Stimulated activated CD4-positive, alpha-beta T cell treated with anti-CD3 and anti-CD28 coated beads, Interleukin-12 subunit alpha, Interleukin-12 subunit beta, amount 100 ng/mL, for 48 hours (primary cell): ENCODE measurements around the gene PLCB3.

Source experiments
- DNase-seq, 3 donors: peaks; one replicate each; pipeline ENCODE4 v3.0.0-alpha.2; 2020; ENCODE audit warnings: low read depth in 2 of 3, low spot score in 1 of 3

Gene PLCB3

DNA sequence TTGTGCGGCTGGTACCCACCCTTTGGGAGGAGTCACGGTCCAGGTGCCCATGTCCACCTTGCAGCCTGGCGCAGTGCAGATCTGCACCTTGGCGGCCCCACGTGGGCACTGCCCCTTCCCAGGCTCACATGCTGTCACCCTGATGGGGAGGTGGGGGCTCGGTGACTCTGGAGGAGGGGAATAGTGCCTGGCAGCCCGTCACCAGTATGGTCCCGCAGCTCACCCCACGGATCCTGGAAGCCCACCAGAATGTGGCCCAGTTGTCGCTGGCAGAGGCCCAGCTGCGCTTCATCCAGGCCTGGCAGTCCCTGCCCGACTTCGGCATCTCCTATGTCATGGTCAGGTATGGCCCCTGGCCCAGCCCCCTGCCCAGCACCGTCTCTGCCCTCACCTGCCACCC, 30.5 kb upstream of the PLCB3 start:
- no peak for DNase-seq

DNA sequence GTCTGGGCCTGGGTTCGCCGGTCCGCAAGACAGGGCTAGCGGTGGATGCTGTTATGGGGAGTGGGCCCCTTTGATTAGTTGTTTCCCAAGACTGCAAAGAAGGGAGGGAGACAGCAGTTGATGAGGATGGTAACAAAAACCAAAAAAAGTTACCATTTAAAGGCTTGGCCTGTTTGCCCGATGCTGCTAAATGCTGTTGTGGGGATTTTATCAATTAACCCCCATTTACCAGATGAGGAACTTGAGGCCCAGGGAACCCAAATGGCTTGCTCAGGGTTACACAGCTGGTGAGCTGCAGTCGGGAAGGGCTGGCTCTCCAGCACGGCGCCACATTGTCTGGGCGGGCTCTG, 28.7 kb upstream of the PLCB3 start:
- DNase-seq, result no peak

DNA sequence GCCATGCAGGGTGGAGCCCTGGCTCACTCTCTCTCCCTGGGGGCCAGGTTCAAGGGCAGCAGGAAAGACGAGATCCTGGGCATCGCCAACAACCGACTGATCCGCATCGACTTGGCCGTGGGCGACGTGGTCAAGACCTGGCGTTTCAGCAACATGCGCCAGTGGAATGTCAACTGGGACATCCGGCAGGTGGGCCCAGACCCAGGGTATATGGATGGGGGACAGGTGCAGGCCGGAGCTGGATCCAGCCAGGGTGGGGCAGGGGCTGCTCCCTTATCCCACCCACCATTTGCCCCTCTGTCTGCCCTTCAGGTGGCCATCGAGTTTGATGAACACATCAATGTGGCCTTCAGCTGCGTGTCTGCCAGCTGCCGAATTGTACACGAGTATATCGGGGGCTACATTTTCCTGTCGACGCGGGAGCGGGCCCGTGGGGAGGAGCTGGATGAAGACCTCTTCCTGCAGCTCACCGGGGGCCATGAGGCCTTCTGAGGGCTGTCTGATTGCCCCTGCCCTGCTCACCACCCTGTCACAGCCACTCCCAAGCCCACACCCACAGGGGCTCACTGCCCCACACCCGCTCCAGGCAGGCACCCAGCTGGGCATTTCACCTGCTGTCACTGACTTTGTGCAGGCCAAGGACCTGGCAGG, 28.2 kb upstream of the PLCB3 start:
- DNase-seq, result no peak

DNA sequence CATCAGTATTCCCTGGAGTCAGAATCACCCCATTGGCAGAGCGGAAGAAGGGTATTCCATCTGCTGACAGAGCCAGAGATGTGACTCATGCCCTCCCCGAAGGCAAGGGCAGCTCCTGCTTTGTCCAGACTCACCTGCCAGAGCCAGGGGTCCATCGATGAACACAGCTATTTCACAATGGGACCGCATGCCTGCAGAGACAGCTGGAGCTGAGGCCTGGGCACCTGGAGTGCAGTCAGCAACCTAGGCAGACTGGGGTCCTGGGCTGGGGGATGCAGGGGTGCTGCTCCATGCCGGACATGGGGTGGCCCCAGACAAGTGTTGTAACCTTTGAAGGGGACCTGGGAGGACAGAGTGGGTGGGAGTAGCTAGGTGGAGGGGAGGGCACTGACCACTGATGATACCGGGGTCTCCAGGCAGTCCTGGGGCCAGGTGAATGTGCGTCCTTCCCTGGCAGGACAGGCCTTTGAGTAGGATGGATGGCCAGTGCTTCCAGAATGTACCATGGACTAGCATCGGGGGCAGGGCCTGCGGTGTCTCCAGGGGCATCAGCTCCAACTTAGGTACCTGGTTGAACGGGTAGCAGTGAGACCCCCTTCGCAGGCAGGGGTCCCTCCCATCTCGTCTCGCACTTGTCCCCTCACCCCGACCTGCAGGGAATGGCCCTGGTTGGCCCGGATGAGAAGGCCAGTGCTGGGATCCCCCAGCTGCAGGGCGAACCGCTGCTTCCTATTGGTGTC, 27.0 kb upstream of the PLCB3 start:
- DNase-seq, result no peak

GRCh38 chr11:64224891-64225607, 26.3 kb upstream of the PLCB3 start:
- no peak for DNase-seq

- DNase-seq, result peak; percentile 87 to 96 (median 90)
Observed at GRCh38 chr11:64225608-64226506, 25.5 kb upstream of the PLCB3 start, which contains the start of the genes NUDT22 and TRPT1. NUDT22 (plus strand) TSS chr11:64226274; CDS start chr11:64226653, 379 bp downstream. TRPT1 (minus strand) TSS chr11:64226186; CDS start chr11:64225860, 326 bp downstream.

GRCh38 chr11:64226507-64227051, 24.8 kb upstream of the PLCB3 start:
- peak in 1 of 3 donors; percentile 49 for DNase-seq

- DNase-seq, result no peak
Observed at GRCh38 chr11:64227405-64227956, 23.8 kb upstream of the PLCB3 start.

GRCh38 chr11:64229090-64229743, 22.1 kb upstream of the PLCB3 start:
- DNase-seq, result no peak

DNA sequence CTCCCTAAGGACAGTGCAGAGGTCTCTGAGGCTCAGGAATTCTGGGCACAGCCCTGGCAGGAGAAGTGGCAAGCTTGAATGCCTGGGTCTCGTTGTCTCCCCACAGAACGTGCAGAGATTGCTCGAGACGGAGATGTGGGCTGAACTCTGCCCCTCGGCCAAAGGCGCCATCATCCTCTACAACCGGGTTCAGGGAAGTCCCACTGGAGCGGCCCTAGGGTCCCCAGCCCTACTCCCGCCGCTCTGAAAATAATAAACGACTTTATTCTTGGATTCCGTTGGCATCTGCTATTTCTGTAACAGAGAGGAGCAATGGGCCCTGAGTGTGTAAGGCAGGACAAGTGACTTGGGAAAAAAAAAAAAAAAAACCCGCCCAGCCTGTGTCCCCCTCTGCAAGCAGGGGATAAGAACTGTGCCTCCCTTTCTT, 21.6 kb upstream of the PLCB3 start:
- DNase-seq, result no peak

DNA sequence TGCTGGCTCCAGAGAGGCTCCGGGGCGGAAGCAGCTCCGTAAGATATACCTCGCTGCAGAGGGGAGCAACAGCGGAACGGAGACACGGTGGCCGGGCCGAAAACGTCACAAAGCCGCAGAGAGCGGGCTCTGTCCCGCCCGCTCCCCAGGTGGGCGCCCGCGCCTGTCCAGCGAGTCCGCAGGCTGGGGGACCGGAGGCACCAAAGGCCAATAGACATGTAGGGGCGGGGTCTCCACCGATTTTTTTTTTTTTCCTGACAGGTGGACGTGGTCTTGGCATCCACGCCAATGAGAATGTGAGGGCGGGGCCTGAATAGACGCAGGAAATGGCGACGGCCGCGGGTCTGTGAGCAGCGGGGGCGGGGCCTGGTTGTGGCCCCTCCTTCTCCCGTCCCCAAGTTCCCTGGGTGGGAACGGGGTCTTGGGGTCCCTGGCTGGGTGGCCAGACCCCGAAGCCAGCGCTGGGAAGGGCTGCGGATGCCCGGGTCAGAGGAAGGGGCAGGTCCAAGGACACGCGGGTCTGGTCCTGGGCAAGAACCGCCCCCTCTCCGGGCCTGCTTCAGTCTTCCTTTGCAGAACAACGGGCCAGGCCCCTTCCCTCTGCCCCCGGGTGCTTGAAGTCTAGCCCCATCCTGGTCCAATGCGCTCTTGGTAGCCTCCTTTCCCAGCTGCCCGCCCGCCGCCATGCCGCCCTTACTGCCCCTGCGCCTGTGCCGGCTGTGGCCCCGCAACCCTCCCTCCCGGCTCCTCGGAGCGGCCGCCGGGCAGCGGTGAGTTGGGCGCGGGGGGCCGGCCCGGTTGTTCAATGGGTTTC, 21.0 kb upstream of the PLCB3 start, which contains the start of gene DNAJC4:
Gene DNAJC4 (plus strand): TSS at position 378 of the 814 bp plus-strand sequence. CDS start 307 bp downstream, at position 685.
- peak; percentile 76 to 87 (median 85) for DNase-seq

DNA sequence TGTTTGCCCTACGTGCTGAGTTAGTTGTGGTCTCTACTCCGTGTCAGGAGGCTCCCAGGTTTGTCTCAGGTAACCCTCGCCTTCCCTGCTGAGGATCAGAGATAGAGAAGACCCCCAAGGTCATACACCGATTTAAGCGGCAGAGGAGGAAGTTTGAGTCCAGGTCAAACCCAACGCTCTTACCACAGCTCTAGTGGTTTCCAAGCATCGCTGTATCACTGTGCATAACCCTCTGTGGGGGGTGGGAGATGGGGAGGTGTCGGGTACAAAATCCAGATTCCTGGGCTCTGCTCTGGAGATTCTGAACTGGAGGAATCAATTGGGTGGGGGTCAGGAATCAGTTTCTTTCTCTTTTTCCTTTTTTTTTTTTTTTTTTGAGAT, 20.4 kb upstream of the PLCB3 start:
- DNase-seq, result no peak

GRCh38 chr11:64231546-64231945, 19.8 kb upstream of the PLCB3 start:
- no peak for DNase-seq

- no peak for DNase-seq
Observed at GRCh38 chr11:64232182-64232966, 19.0 kb upstream of the PLCB3 start.

GRCh38 chr11:64232967-64233315, 18.4 kb upstream of the PLCB3 start:
- no peak for DNase-seq

GRCh38 chr11:64233913-64234586, 17.3 kb upstream of the PLCB3 start, which contains the start of gene VEGFB:
VEGFB (plus strand) TSS chr11:64234584; CDS start chr11:64234834, 250 bp downstream.
- DNase-seq, result peak in 1 of 3 donors; percentile 63

DNA sequence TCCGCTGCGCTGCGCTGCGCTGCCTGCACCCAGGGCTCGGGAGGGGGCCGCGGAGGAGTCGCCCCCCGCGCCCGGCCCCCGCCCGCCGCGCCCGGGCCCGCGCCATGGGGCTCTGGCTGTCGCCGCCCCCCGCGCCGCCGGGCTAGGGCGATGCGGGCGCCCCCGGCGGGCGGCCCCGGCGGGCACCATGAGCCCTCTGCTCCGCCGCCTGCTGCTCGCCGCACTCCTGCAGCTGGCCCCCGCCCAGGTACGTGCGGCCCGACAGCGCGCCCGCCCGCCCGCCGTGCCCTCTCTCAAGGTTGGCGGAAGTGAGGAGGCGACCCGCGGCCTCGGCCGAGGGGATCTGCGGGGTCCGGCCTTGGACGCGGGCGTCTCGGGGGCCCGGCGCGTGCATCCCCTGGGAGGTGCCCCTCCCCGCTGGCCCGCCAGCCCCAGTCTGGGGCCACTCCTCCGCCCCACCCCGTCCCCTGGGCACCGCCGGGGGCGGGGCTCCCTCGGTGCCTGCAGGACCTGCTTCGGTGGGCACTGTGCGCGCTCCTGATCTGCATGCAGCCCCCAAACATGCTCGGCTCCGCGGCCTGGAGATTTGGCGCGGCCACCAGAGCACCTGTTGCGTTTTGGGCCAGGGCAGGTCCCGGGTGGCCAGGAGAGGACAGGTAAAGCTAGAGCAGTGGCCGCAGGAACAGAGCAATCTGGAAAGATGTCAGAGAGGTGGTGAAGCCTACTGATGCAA, 16.5 kb upstream of the PLCB3 start:
- DNase-seq, result no peak
